IgD-negative memory B cell (primary cell): ENCODE data around the gene LRP1. TPM values are rescaled to one million over a fixed set of nuclear protein-coding genes. Genes with fewer than 3 reads are reported as not detected.

Experiments used
- H3K27ac Mint-ChIP-seq, 3 donors: one replicate each; pipeline ENCODE4 v1.8.0; 2020 to 2022; ENCODE audit warnings: mild to moderate bottlenecking in 3 of 3, mixed read lengths in 3 of 3, moderate library complexity in 1 of 3
- H3K27me3 Mint-ChIP-seq: one replicate; pipeline ENCODE4 v1.8.0; 2021; ENCODE audit warnings: mixed read lengths
- H3K36me3 Mint-ChIP-seq: one replicate; pipeline ENCODE4 v1.8.0; 2020; ENCODE audit warnings: mild to moderate bottlenecking, mixed read lengths
- H3K4me1 Mint-ChIP-seq, 3 donors: one replicate each; pipeline ENCODE4 v1.8.0; 2020 to 2022; ENCODE audit warnings: mixed read lengths in 3 of 3, mild to moderate bottlenecking in 1 of 3
- H3K4me3 Mint-ChIP-seq, 4 donors: one replicate each; pipeline ENCODE4 v1.8.0; 2020 to 2022; ENCODE audit warnings: mild to moderate bottlenecking in 4 of 4, mixed read lengths in 4 of 4, moderate library complexity in 3 of 4
- H3K9me3 Mint-ChIP-seq, 3 donors: one replicate each; pipeline ENCODE4 v1.8.0; 2020 to 2021; ENCODE audit warnings: mixed read lengths in 3 of 3, mild to moderate bottlenecking in 1 of 3
- polyA plus RNA-seq: library from polyadenylated mRNA; unstranded; fragments of 300-500 nt; fragmentation: Illumina TruSeq; gene quantifications from one replicate; pipeline ENCODE4 v1.2.3, GENCODE V29; 2021

Gene LRP1
- polyA plus RNA-seq, 1 donor from 2014 or later, result 0.19 TPM

DNA sequence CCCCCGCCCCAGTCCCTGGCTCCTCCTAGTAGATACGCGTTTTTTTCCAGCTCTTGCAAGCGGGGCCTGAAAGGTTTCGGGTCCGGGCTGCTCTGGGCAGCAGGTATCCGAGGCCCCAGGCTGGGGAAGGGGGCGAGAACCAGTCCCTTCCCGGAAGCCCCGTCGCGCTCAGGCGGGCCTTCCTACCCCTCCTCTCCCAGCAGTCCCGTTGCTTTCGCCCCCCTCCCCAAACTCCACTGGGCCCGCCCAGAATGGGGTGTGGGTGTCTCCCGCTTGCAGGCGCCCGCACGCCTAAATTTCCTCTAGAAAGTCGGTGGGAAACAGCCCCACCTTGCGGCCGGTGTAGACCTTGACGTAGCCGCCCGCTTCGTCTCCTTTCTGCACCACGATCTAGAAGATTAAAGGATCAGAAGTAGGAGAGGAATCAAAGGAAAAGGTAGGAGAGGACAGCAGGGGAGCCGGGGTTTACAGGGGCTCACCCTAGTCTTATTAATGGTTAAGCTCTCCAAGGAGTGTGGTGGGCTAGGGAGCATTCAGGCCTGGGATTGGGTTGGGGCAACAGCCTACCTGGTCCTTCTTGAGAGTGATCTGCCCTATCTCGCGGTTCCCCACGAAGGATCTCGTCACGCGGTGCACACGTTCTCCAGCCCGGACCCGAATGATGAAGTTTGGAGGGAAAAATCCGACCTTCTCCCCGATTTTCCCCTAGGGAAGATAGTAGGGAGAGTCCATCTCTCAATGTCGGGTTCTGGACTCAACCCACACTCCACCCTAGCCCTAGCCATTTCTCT lies 115.4 kb downstream of the LRP1 start:
- Mint-ChIP-seq H3K36me3 (peaks cover 2% of the 10 kb centered on the region), H3K9me3 (no peaks in the 10 kb centered on the region), H3K27ac (peak overlapping the region; percentile 54 to 96 (median 59)), H3K4me3 (peak overlapping the region; percentile 88 to 96 (median 94)), H3K27me3 (peaks cover 34% of the 10 kb centered on the region), H3K4me1 (peaks cover 30 to 40% (median 35%) of the 10 kb centered on the region in 3 donors)

- peak overlapping the region in 2 of 3 donors; percentile 65 to 96 for H3K27ac Mint-ChIP-seq
- H3K36me3 Mint-ChIP-seq, result peaks cover 2% of the 10 kb centered on the region
- peak overlapping the region in 3 of 4 donors; percentile 18 to 88 (median 84) for H3K4me3 Mint-ChIP-seq
- peaks cover 33 to 39% (median 36%) of the 10 kb centered on the region in 3 donors for H3K4me1 Mint-ChIP-seq
- H3K27me3 Mint-ChIP-seq, result peaks cover 31% of the 10 kb centered on the region
- H3K9me3 Mint-ChIP-seq, result no peaks in the 10 kb centered on the region
Observed at GRCh38 chr12:57244312-57244696, 116.0 kb downstream of the LRP1 start.

DNA sequence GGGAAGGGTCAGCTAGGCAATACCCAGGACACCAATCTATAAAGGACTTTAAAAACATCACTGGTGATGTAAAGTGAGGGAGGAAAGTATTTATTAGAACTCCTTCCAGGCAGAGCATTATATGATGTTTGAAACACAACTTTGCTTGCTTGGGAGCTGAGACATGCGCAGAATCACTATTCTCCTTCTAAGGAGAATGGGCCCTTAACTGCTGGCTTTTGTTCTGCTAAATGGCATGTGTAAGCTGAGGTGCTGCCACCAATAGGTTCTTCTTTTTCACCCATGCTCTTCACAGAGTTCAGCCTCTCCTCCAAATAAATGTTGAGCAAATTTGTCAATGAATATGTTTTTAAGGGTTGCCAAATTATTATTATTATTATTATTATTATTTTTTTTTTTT lies 118.8 kb downstream of the LRP1 start:
- no peaks in the 10 kb centered on the region for H3K9me3 Mint-ChIP-seq
- peaks cover 2% of the 10 kb centered on the region for H3K36me3 Mint-ChIP-seq
- H3K27me3 Mint-ChIP-seq, result peaks cover 9% of the 10 kb centered on the region
- no peak overlapping the region for H3K4me3 Mint-ChIP-seq
- H3K4me1 Mint-ChIP-seq, result peaks cover 16% of the 10 kb centered on the region in 3 donors
- H3K27ac Mint-ChIP-seq, result no peak overlapping the region

- no peak overlapping the region for H3K27ac Mint-ChIP-seq
- peak overlapping the region; percentile 10 to 69 (median 35) for H3K4me3 Mint-ChIP-seq
- H3K4me1 Mint-ChIP-seq, result peaks cover 5 to 8% (median 7%) of the 10 kb centered on the region in 3 donors
- H3K36me3 Mint-ChIP-seq, result peaks cover 8% of the 10 kb centered on the region
- no peaks in the 10 kb centered on the region for H3K9me3 Mint-ChIP-seq
- peaks cover 3% of the 10 kb centered on the region for H3K27me3 Mint-ChIP-seq
Observed at GRCh38 chr12:57248934-57249742, 120.9 kb downstream of the LRP1 start.

DNA sequence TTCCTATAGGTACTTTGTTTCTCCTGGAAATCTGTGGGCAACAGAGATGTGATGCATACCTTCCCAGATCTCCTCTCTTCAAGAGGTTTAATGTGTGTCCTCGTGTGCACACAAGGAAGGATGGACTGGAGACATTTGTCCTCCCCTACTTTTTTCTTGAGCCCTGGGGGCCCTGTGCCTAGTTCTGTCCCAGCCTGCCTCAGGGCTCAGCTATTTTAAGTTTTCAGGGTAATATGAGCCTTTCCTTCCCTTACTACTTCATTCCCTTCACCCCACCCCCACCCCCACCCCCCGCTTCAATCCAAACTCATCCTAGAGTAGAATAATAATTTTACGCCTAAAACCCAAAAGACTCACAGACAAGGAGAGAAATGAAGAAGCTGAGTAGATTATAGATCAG lies 122.3 kb downstream of the LRP1 start:
- Mint-ChIP-seq H3K4me1 (peaks cover 5 to 8% (median 6%) of the 10 kb centered on the region in 3 donors), H3K27ac (no peak overlapping the region), H3K36me3 (peaks cover 8% of the 10 kb centered on the region), H3K27me3 (no peaks in the 10 kb centered on the region), H3K9me3 (no peaks in the 10 kb centered on the region), H3K4me3 (peak overlapping the region in 1 of 4 donors; percentile 28)

DNA sequence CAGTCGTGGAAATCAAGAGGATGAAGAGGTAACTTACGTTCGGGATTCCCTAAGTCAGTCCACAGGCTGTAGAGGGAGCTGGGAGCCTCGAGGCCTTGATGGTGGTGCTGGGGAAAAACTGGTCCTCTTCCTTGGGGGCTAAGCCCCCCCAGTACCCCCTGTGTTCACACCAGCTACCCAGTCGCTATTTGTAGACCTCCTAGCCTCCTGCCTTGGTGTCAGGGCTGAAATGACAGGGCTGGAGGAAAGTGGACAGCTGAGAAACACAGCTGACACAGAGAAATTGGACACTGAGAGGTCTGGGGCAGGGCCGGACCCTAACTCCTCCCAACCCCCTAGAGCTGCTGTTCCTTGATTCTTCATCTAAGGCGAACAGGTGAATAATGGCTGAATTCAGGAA lies 122.7 kb downstream of the LRP1 start, which contains the start of gene STAC3:
Gene STAC3 (minus strand): TSS at position 232 of the 400 bp plus-strand sequence. CDS start 1,551 bp downstream, outside the sequence.
- H3K36me3 Mint-ChIP-seq, result peaks cover 8% of the 10 kb centered on the region
- H3K27ac Mint-ChIP-seq, result no peak within 1 kb of the TSS
- peak within 1 kb of the TSS in 1 of 4 donors; percentile 28 for H3K4me3 Mint-ChIP-seq
- H3K4me1 Mint-ChIP-seq, result peaks cover 5 to 8% (median 6%) of the 10 kb centered on the region in 3 donors
- H3K27me3 Mint-ChIP-seq, result no peaks in the 10 kb centered on the region
- no peaks in the 10 kb centered on the region for H3K9me3 Mint-ChIP-seq

- Mint-ChIP-seq H3K36me3 (peaks cover 6% of the 10 kb centered on the region), H3K9me3 (no peaks in the 10 kb centered on the region), H3K27ac (no peak overlapping the region), H3K4me3 (no peak overlapping the region), H3K4me1 (no peaks in the 10 kb centered on the region), H3K27me3 (no peaks in the 10 kb centered on the region)
Observed at GRCh38 chr12:57254506-57255280, 126.4 kb downstream of the LRP1 start.

- Mint-ChIP-seq H3K4me3 (no peak overlapping the region), H3K27me3 (no peaks in the 10 kb centered on the region), H3K4me1 (no peaks in the 10 kb centered on the region), H3K9me3 (no peaks in the 10 kb centered on the region), H3K27ac (no peak overlapping the region), H3K36me3 (peaks cover 6% of the 10 kb centered on the region)
Observed at GRCh38 chr12:57255916-57256315, 127.6 kb downstream of the LRP1 start.

GRCh38 chr12:57258977-57259970 lies 131.0 kb downstream of the LRP1 start:
- peaks cover 0 to 7% (median 4%) of the 10 kb centered on the region in 3 donors for H3K4me1 Mint-ChIP-seq
- H3K9me3 Mint-ChIP-seq, result no peaks in the 10 kb centered on the region
- H3K27me3 Mint-ChIP-seq, result no peaks in the 10 kb centered on the region
- H3K27ac Mint-ChIP-seq, result no peak overlapping the region
- no peaks in the 10 kb centered on the region for H3K36me3 Mint-ChIP-seq
- H3K4me3 Mint-ChIP-seq, result no peak overlapping the region

GRCh38 chr12:57260366-57260765 lies 132.1 kb downstream of the LRP1 start:
- H3K27ac Mint-ChIP-seq, result no peak overlapping the region
- peaks cover 0 to 7% (median 4%) of the 10 kb centered on the region in 3 donors for H3K4me1 Mint-ChIP-seq
- no peaks in the 10 kb centered on the region for H3K36me3 Mint-ChIP-seq
- H3K4me3 Mint-ChIP-seq, result no peak overlapping the region
- H3K9me3 Mint-ChIP-seq, result no peaks in the 10 kb centered on the region
- H3K27me3 Mint-ChIP-seq, result no peaks in the 10 kb centered on the region

DNA sequence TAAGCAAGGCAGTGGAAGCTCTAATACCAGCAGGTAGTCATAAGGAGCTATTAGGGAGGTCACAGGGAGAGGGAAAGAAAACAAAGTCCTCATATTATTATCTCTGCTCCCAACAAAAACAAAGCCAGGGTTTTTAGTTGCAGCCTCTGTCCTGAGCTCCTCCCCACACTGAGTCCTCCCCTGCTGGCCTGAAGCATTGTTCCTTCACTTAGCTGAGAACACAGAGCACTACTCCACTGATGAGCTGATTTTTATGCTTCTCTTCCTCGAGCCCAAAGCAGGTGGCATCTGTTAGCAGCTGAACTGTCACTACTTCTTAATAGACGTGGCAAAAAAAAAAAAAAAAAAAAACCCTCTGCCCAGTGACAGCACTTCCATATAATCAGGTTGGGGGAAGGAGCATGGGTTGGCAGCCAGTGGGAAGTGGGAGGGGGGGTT lies 133.2 kb downstream of the LRP1 start:
- Mint-ChIP-seq H3K4me1 (peaks cover 0 to 7% (median 4%) of the 10 kb centered on the region in 3 donors), H3K27me3 (no peaks in the 10 kb centered on the region), H3K4me3 (no peak overlapping the region), H3K27ac (no peak overlapping the region), H3K9me3 (no peaks in the 10 kb centered on the region), H3K36me3 (no peaks in the 10 kb centered on the region)

DNA sequence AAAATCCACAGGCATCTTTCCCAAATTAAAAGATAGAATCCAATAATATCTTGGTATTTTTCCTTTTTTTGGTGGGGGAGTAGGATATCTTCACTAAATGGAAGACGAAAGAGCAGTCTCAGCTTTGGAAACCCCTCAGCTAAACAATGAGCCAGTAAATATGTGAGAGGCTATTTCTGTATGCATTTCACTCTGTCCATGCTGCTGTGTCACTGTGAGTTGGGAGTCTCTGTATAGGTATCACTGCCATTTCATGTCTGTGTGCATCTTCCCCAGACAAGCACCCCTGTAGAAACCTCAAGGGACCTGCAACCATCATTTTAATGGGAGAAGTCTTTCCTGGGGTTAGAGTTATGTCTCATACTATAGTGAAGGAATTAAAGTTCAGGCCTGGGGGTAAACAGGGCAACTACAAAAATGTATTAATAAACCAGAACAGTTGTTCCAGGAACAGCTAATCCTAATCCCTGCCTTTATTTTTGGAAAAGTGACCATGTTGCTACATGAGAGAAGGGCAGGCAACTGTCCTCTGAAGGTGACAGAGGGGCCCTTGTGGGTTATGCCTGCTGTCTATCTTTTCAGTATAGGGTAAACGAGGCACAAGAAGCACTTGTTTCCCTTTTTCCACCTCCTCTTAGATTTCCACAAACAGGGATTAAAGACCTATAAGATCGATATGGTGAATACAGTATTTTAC lies 134.0 kb downstream of the LRP1 start:
- Mint-ChIP-seq H3K27ac (no peak overlapping the region), H3K4me1 (peaks cover 0 to 7% (median 4%) of the 10 kb centered on the region in 3 donors), H3K27me3 (no peaks in the 10 kb centered on the region), H3K4me3 (no peak overlapping the region), H3K9me3 (no peaks in the 10 kb centered on the region), H3K36me3 (no peaks in the 10 kb centered on the region)
